IPS-NIHi11 (cell line): ENCODE data around the gene SLC22A7.
A peak's percentile ranks its signal among the peaks of the same experiment; 100 is the strongest.

Source experiments
- DNase-seq: peaks from one replicate; pipeline ENCODE4 v3.0.0; 2012; ENCODE audit warnings: mixed read lengths, low spot score

The SLC22A7 gene

GRCh38 chr6:43297644-43298564 lies at the start of gene SLC22A7:
TSS of gene SLC22A7 (plus strand) at chr6:43298260. CDS start at chr6:43298359, 99 bp downstream.
- no peak for DNase-seq

- no peak for DNase-seq
These were observed 49.3 kb upstream of the SLC22A7 start for GRCh38 chr6:43248791-43249190.

- no peak for DNase-seq
These were observed 47.1 kb upstream of the SLC22A7 start for GRCh38 chr6:43250992-43251373.

- no peak for DNase-seq
These were observed 44.7 kb upstream of the SLC22A7 start for GRCh38 chr6:43253401-43253800.

- DNase-seq = no peak
These were observed 43.8 kb upstream of the SLC22A7 start for GRCh38 chr6:43254138-43254817.

- no peak for DNase-seq
These were observed 43.2 kb upstream of the SLC22A7 start for GRCh38 chr6:43254846-43255245.

DNA sequence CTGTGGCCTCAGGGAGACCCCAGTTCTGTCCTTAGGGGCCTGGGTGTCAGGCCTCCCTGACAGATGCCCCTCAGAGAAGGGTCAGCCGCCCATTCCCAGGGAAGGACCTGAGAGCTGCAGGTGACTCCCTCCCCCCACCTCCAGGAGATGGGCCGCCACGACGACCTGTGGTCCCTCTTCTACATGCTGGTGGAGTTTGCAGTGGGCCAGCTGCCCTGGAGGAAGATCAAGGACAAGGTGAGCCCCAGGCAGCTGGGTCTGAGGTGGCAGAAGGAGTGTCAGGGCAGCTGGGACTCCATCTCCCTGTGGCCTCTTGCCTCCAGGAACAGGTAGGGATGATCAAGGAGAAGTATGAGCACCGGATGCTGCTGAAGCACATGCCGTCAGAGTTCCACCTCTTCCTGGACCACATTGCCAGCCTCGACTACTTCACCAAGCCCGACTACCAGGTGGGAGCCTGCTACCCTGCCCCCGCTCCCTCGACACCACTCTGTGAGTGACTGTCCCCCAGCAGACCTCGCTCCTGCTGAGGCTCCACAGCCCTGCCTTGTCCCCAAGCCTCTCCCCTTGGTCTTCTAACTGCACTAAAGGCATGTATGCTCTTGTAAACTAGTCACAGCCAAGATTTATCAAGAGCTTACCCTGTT lies 42.5 kb upstream of the SLC22A7 start:
- no peak for DNase-seq

DNA sequence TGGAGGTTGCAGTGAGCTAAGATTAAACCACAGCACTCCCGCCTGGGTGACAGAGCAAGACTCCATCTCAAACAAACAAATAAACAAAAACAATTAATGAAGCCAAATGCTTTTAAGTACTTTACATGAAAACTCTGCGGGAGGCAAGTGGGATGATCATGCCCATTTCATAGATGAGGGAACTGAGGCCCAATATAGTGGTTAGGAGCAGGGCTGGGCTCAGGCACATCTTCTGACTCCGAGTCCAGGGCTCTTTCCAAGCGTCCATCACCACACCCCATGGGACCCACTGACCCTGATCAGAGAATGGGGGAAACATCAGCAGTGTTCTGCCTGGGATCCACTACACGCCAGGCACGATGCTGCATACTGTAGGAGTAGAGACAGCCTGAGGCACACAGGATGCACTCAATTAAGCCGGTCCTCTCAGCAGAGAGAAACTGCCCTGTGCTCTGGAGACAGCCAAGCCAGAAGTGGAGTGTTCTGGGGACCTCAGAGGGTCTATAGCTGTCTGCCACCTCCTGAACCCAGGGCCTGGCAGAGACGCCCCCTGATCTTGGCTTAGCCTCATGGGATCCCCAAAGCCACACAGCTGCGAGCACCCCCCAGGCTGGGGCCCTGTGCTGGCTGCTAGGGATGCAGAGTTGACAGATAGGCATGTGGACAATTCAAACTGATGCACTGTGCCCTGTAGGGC lies 41.2 kb upstream of the SLC22A7 start:
- DNase-seq = no peak

DNA sequence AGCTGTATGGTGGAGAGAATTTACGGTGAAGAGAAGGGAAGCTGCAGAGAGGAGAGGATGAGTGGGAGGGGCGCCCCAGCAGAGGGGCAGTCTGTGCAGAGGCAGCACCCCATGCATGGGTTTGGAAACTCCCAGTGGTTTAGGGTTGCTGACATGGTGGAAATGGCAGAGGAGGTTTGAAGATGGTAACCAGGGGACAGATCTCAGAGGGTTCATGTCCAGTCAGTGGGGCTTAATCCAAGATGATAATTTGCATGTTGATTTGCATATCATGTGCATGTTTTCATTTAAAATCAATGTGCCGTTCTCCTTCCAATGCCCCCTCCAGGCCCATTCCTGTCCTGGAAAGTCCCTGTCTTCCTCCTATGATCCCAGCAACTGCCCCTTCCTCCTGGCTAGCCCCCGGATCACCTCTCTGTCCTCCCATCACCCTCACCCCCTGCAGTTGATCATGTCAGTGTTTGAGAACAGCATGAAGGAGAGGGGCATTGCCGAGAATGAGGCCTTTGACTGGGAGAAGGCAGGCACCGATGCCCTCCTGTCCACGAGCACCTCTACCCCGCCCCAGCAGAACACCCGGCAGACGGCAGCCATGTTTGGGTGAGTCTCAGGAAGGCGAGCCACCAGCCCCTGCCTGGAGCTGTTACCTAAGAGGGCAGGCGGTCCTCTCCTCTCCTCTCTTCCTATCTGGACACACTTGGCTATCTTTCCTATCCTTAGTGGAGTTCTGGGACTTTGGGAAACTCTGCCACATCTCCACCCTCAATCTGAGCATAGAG lies 40.5 kb upstream of the SLC22A7 start:
- no peak for DNase-seq

- no peak for DNase-seq
These were observed 39.9 kb upstream of the SLC22A7 start for GRCh38 chr6:43258180-43258579.

GRCh38 chr6:43258807-43259686 lies 39.0 kb upstream of the SLC22A7 start:
- DNase-seq = no peak

DNA sequence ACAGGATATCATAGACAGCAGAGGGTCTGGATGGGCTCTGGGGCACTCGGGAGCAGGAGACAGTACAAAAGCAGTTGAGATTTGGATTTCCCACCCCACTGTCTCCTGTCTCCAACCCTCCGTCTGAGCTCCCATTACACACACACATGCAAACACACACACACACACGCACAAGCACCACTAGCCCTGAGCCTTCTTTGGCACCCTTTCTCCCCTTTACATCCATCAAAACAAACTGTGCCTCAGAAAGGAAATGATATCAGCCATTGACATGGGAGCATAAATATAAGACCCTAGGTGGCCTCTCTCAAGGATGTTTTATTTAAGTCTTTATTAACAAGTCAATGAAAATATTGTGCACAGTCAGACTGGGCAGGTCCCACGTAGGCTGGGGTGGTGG lies 37.3 kb upstream of the SLC22A7 start:
- no peak for DNase-seq

GRCh38 chr6:43261198-43261597 lies 36.9 kb upstream of the SLC22A7 start:
- no peak for DNase-seq

DNA sequence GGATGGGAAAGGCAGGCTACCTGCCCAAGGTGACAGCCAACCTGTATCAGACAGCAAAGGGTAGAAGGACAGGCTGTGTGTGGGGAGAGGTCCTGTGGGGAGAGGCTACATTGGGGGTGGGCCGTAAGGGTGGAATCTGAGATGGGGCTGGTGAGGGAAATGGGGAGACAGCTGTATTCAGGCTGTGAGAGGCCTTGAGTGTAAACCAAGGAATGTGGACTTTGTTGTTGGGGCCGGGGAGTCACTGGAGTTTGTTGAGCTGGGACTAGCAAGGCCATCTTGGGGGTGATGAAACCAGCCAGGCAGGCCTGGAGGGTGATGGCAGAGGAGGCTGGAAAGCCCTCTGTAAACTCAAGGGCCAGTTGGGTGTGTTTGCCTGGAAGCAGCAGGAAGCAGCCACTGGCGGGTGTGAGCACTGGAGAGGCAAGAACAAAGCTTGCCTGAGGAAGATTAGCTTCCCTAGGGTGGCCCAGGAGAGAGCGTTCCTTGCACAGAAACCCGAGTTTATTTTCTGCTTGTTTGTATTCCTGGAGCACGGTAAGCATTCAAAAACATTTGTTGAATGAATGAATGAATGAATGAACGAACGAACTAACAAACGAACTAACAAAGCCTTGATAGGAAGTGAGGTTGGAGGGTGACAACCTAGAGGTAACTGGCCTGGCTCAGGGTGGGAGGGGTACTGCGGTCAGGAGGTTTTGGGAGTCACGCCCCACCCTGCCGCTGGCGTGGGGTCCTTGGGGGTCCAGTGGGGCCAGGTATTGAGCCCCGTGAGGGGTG lies 35.9 kb upstream of the SLC22A7 start:
- DNase-seq = no peak

DNA sequence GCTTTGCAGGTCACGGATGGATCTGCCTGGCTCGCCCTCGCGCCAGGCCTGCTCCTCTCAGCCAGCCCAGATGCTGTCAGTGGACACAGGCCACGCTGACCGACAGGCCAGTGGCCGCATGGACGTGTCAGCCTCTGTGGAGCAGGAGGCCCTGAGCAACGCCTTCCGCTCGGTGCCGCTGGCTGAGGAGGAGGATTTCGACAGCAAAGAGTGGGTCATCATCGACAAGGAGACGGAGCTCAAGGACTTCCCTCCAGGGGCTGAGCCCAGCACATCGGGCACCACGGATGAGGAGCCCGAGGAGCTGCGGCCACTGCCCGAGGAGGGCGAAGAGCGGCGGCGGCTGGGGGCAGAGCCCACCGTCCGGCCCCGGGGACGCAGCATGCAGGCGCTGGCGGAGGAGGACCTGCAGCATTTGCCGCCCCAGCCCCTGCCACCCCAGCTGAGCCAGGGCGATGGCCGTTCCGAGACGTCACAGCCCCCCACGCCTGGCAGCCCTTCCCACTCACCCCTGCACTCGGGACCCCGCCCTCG lies 35.2 kb upstream of the SLC22A7 start:
- no peak for DNase-seq

DNA sequence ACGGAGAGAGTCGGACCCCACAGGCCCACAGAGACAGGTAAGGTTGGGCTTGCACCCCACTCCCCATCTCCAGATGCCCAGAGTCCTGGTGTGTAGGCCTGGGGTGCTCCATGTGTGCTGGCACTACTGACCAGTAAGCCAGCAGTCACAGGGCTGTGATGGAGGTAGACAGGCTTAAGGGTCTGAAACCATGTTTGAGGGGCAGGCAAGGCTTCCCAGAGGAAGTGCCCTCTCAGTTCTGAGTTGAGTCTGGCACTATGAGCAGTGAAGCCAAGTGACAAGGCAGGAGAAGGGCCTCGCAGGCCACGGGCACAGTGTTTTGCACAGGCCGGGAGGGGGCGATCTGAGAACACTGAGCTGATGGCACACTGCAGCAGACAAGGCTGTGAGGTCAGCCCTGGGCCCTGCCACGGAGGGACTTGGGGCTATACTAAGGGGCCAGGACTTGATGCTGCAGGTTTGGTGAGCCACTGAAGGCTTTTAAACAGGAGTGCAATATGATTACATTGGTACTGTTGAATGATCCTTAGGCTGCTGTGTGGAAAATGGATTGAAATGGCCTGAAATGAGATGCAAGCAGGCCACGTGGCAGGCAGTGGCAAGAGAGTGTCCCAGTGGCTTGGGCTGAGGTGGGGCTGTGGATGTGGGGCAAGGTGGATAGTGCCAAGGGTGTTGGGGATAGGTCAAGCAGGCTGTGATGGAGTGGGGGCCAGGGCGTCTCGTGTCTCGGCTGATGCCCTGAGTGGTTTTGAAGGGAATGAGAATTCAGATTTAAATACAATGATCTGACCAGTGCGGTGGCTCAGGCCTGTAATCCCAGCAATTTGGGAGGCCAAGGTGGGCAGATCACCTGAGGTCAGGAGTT lies 34.5 kb upstream of the SLC22A7 start:
- peak; percentile 94 for DNase-seq

GRCh38 chr6:43264599-43265145 lies 33.4 kb upstream of the SLC22A7 start:
- no peak for DNase-seq

GRCh38 chr6:43265564-43265963 lies 32.5 kb upstream of the SLC22A7 start:
- no peak for DNase-seq
